ENCODE measurements around the gene PFN1. TPM values are rescaled to one million over a fixed set of nuclear protein-coding genes. Genes with fewer than 3 reads are reported as not detected.

The PFN1 gene
- polyA plus RNA-seq, 1 donor from 2014 or later: 145 TPM

DNA sequence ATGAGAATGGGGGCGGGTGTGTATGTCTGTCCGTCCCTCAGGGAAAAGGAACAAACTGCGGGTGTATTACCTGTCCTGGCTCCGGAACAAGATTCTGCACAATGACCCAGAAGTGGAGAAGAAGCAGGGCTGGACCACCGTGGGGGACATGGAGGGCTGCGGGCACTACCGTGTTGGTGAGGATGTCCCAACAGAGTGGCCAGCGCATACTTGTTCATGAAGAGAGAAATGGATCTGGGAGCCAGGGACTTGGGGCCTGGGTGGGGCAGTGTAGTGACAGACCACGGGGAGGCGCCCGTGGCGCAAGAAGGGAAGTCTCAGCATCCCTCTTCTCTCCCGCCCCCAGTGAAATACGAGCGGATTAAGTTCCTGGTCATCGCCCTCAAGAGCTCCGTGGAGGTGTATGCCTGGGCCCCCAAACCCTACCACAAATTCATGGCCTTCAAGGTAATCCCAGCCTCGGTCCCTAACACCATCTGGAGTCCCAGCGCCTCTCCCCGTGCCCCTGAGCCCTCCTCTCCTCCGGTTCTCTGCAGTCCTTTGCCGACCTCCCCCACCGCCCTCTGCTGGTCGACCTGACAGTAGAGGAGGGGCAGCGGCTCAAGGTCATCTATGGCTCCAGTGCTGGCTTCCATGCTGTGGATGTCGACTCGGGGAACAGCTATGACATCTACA, 52.5 kb downstream of the PFN1 start:
- no peaks in the 10 kb centered on the region for H4K20me1 ChIP-seq (ENCODE audit: insufficient read depth)
- H3K27me3 ChIP-seq (ENCODE audit: insufficient read depth, low read depth, low read length): no peaks in the 10 kb centered on the region
- H3F3A ChIP-seq (ENCODE audit: insufficient read depth, low read length, poor library complexity, severe bottlenecking): no peaks in the 10 kb centered on the region
- H3K9ac ChIP-seq (ENCODE audit: low read length): no peak overlapping the region
- H3K27ac ChIP-seq (ENCODE audit: low read length): no peak overlapping the region
- H3K36me3 ChIP-seq (ENCODE audit: insufficient read depth, low read length): no peaks in the 10 kb centered on the region
- TF ChIP-seq EZH2 (IDR thresholded peaks at IDR 0.05; ENCODE audit: borderline replicate concordance, insufficient read depth, low read length, poor library complexity, severe bottlenecking) (no peak), MXI1 (conservative IDR thresholded peaks at IDR 0.05; ENCODE audit: poor library complexity, severe bottlenecking) (no peak), TAF1 (IDR thresholded peaks at IDR 0.05; ENCODE audit: low read depth) (no peak), SMC3 (conservative IDR thresholded peaks at IDR 0.05; ENCODE audit: poor library complexity) (no peak)
- TF ChIP-seq, protein P1, sequence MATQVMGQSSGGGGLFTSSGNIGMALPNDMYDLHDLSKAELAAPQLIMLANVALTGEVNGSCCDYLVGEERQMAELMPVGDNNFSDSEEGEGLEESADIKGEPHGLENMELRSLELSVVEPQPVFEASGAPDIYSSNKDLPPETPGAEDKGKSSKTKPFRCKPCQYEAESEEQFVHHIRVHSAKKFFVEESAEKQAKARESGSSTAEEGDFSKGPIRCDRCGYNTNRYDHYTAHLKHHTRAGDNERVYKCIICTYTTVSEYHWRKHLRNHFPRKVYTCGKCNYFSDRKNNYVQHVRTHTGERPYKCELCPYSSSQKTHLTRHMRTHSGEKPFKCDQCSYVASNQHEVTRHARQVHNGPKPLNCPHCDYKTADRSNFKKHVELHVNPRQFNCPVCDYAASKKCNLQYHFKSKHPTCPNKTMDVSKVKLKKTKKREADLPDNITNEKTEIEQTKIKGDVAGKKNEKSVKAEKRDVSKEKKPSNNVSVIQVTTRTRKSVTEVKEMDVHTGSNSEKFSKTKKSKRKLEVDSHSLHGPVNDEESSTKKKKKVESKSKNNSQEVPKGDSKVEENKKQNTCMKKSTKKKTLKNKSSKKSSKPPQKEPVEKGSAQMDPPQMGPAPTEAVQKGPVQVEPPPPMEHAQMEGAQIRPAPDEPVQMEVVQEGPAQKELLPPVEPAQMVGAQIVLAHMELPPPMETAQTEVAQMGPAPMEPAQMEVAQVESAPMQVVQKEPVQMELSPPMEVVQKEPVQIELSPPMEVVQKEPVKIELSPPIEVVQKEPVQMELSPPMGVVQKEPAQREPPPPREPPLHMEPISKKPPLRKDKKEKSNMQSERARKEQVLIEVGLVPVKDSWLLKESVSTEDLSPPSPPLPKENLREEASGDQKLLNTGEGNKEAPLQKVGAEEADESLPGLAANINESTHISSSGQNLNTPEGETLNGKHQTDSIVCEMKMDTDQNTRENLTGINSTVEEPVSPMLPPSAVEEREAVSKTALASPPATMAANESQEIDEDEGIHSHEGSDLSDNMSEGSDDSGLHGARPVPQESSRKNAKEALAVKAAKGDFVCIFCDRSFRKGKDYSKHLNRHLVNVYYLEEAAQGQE (IDR thresholded peaks at IDR 0.05; ENCODE audit: borderline replicate concordance): no peak
- H3K9me2 ChIP-seq (ENCODE audit: insufficient read depth, low read length): no peaks in the 10 kb centered on the region
- H3K9me3 ChIP-seq (ENCODE audit: low read length): no peaks in the 10 kb centered on the region
- no peak overlapping the region for H2AFZ ChIP-seq (ENCODE audit: low read depth, low read length)
- H3K79me2 ChIP-seq (replicated peaks; ENCODE audit: insufficient read depth, low read length): no peaks in the 10 kb centered on the region
- H3K4me2 ChIP-seq (ENCODE audit: low read length): no peak overlapping the region
- H3K4me3 ChIP-seq (ENCODE audit: low read length): no peak overlapping the region

Small RNA genes within 50 kb of the gene (small RNA-seq; reads per million reads assigned to genes)
- 0 to 2.5 (median 1.7) reads per million in 3 experiments for gene MIR6864
- gene MIR6865: 0 to 3.8 (median 2.5) reads per million in 3 experiments

Other genes with a start within 250 kb of the PFN1 start
- 15.9 and 24.7 TPM in 2 replicates for gene PELP1, start 244.4 kb downstream of the PFN1 start, polyA plus RNA-seq
- 28.3 and 34.1 TPM in 2 replicates for gene ARRB2, start 237.9 kb downstream of the PFN1 start, polyA plus RNA-seq
- 17.2 and 20.5 TPM in 2 replicates for gene MED11, start 217.1 kb downstream of the PFN1 start, polyA plus RNA-seq
- not detected in 2 replicates for gene ZMYND15, start 208.7 kb downstream of the PFN1 start, polyA plus RNA-seq
- not detected in 2 replicates for gene CXCL16, start 208.6 kb downstream of the PFN1 start, polyA plus RNA-seq
- gene TM4SF5, start 176.6 kb downstream of the PFN1 start, polyA plus RNA-seq: not detected in 2 replicates
- 1.6 TPM in 1 of 2 replicates, not detected in the other for gene VMO1, start 162.2 kb downstream of the PFN1 start, polyA plus RNA-seq
- gene GLTPD2, start 159.6 kb downstream of the PFN1 start, polyA plus RNA-seq: 2.6 TPM in 1 of 2 replicates, not detected in the other
- 175 and 194 TPM in 2 replicates for gene PSMB6, start 152.4 kb downstream of the PFN1 start, polyA plus RNA-seq
- gene PLD2, start 141.4 kb downstream of the PFN1 start, polyA plus RNA-seq: 2.0 and 3.9 TPM in 2 replicates
- gene MINK1, start 115.2 kb downstream of the PFN1 start, polyA plus RNA-seq: 38.1 and 51.4 TPM in 2 replicates
- 0.45 and 2.1 TPM in 2 replicates for gene C17orf107, start 49.0 kb downstream of the PFN1 start, polyA plus RNA-seq
- gene CHRNE, start 45.4 kb downstream of the PFN1 start, polyA plus RNA-seq: 0.25 TPM in 1 of 2 replicates, not detected in the other
- not detected in 2 replicates for gene GP1BA, start 16.3 kb downstream of the PFN1 start, polyA plus RNA-seq
- 140 and 172 TPM in 2 replicates for gene SLC25A11, start 8.5 kb downstream of the PFN1 start, polyA plus RNA-seq
- gene RNF167, start 8.3 kb downstream of the PFN1 start, polyA plus RNA-seq: 52.5 and 64.1 TPM in 2 replicates
- 0.54 and 2.3 TPM in 2 replicates for gene ENO3, start 2.6 kb upstream of the PFN1 start, polyA plus RNA-seq
- gene SPAG7, start 19.3 kb upstream of the PFN1 start, polyA plus RNA-seq: 66.4 and 67.7 TPM in 2 replicates
- 3.7 and 7.3 TPM in 2 replicates for gene CAMTA2, start 39.1 kb upstream of the PFN1 start, polyA plus RNA-seq
- 0.38 TPM in 1 of 2 replicates, not detected in the other for gene INCA1, start 49.0 kb upstream of the PFN1 start, polyA plus RNA-seq
- 7.7 and 8.3 TPM in 2 replicates for gene KIF1C, start 49.4 kb upstream of the PFN1 start, polyA plus RNA-seq
- gene SLC52A1, start 86.9 kb upstream of the PFN1 start, polyA plus RNA-seq: not detected in 2 replicates
- gene ZFP3, start 129.9 kb upstream of the PFN1 start, polyA plus RNA-seq: 0.05 and 0.20 TPM in 2 replicates
- gene ZNF232, start 163.3 kb upstream of the PFN1 start, polyA plus RNA-seq: 31.8 and 32.5 TPM in 2 replicates
- gene USP6, start 167.5 kb upstream of the PFN1 start, polyA plus RNA-seq: not detected in 2 replicates
- gene ZNF594, start 243.3 kb upstream of the PFN1 start, polyA plus RNA-seq: 28.2 and 31.0 TPM in 2 replicates